ENCODE measurements around the gene GPRASP1.

- TF ChIP-seq, protein P1, sequence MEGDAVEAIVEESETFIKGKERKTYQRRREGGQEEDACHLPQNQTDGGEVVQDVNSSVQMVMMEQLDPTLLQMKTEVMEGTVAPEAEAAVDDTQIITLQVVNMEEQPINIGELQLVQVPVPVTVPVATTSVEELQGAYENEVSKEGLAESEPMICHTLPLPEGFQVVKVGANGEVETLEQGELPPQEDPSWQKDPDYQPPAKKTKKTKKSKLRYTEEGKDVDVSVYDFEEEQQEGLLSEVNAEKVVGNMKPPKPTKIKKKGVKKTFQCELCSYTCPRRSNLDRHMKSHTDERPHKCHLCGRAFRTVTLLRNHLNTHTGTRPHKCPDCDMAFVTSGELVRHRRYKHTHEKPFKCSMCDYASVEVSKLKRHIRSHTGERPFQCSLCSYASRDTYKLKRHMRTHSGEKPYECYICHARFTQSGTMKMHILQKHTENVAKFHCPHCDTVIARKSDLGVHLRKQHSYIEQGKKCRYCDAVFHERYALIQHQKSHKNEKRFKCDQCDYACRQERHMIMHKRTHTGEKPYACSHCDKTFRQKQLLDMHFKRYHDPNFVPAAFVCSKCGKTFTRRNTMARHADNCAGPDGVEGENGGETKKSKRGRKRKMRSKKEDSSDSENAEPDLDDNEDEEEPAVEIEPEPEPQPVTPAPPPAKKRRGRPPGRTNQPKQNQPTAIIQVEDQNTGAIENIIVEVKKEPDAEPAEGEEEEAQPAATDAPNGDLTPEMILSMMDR (IDR thresholded peaks at IDR 0.05), result no peak
- no peak for TF ChIP-seq EZH2 (IDR thresholded peaks at IDR 0.05)
- no peak for TF ChIP-seq EZH2phosphoT487 (IDR thresholded peaks at IDR 0.05)
Observed at GRCh38 chrX:102627640-102628039, 23.6 kb upstream of the GPRASP1 start.

Measured in neural progenitor cell (in vitro differentiated cells).